Endothelial cell of umbilical vein (primary cell): ENCODE measurements around the gene RPL31. TPM values are rescaled to one million over a fixed set of nuclear protein-coding genes. Genes with fewer than 3 reads are reported as not detected.

Experiments
- BruUV-seq: library from RNA; stranded (reverse); fragments of 400-500 nt; replicated peaks from 2 replicates; lab custom pipeline; 2021; lab: Mats Ljungman, UMichigan
- CTCF ChIA-PET: fragments of 300-600, 350-600 bp; sonication (Branson Sonifier 250); formaldehyde crosslinking; loops from one replicate; lab custom pipeline; 2021; ENCODE audit warnings: antibody characterized with exemption, inconsistent platforms; lab: Charles Lee
- POLR2A ChIA-PET: fragments of 300-600, 350-600 bp; sonication (Branson Sonifier 250); formaldehyde crosslinking; loops from one replicate; lab custom pipeline; 2021; ENCODE audit warnings: antibody characterized with exemption, inconsistent platforms; lab: Charles Lee
- DNase-seq: peaks from one replicate; pipeline ENCODE4 v3.0.0-alpha.2; 2011; ENCODE audit warnings: low read depth, low spot score
- FAIRE-seq: peaks from 2 replicates; lab custom pipeline; 2011; peaks lifted over from hg19 to GRCh38; lab: Jason Lieb, UNC
- H2AFZ ChIP-seq: 2 replicates; pipeline ENCODE4 v1.6.0; 2012; ENCODE audit warnings: low read depth, low read length, control low read depth, inconsistent platforms
- H3K27ac ChIP-seq: 2 replicates; pipeline ENCODE4 v1.5.1; 2011; ENCODE audit warnings: low read depth, mild to moderate bottlenecking, control low read depth, low read length, moderate library complexity; ENCODE audit not compliant: insufficient read depth
- H3K27me3 ChIP-seq, 2 experiments: 2 replicates each; pipeline versions ENCODE4 v1.6.0 to v1.6.1; 2011; ENCODE audit warnings: low read length in 2 of 2, mixed read lengths in 1 of 2; ENCODE audit not compliant: control insufficient read depth in 2 of 2, insufficient read depth in 2 of 2
- H3K36me3 ChIP-seq, 2 experiments: 2 replicates in 1 of 2; 3 replicates in 1 of 2; pipeline ENCODE4 v1.5.1; 2011; ENCODE audit warnings: low read length in 2 of 2, mild to moderate bottlenecking in 1 of 2, moderate library complexity in 1 of 2; ENCODE audit not compliant: control insufficient read depth in 2 of 2, insufficient read depth in 2 of 2; ENCODE audit errors: extremely low read depth in 1 of 2
- H3K4me1 ChIP-seq: 3 replicates; pipeline ENCODE4 v1.5.1; 2011; ENCODE audit warnings: mild to moderate bottlenecking, low read length; ENCODE audit not compliant: control insufficient read depth, insufficient read depth; ENCODE audit errors: extremely low read depth
- H3K4me2 ChIP-seq: 2 replicates; pipeline ENCODE4 v1.6.1; 2011; ENCODE audit warnings: low read length, control low read depth, mixed read lengths; ENCODE audit not compliant: insufficient read depth
- H3K4me3 ChIP-seq, 3 experiments: fragments of 200-600 bp in 1 of 3; sonication (generic), shearing (Covaris generic) in 1 of 3; replicated peaks in 1 of 3; 2 replicates each; pipeline ENCODE4 v1.5.1; 2011 to 2016; ENCODE audit warnings: control low read depth in 3 of 3, low read length in 3 of 3, mild to moderate bottlenecking in 2 of 3, inconsistent platforms in 1 of 3, low read depth in 1 of 3, moderate library complexity in 1 of 3; ENCODE audit not compliant: insufficient read depth in 1 of 3
- H3K79me2 ChIP-seq: 2 replicates; pipeline ENCODE4 v1.6.0; 2012; ENCODE audit warnings: low read length, inconsistent platforms; ENCODE audit not compliant: control insufficient read depth, insufficient read depth
- H3K9ac ChIP-seq: replicated peaks from 2 replicates; pipeline ENCODE3; 2011; ENCODE audit warnings: low read length, control low read depth; ENCODE audit not compliant: insufficient read depth; ENCODE audit errors: extremely low read depth
- H3K9me1 ChIP-seq: replicated peaks from 3 replicates; pipeline ENCODE4 v1.6.0; 2011; ENCODE audit warnings: mild to moderate bottlenecking, low read length; ENCODE audit not compliant: control insufficient read depth, insufficient read depth; ENCODE audit errors: extremely low read depth
- H3K9me3 ChIP-seq: replicated peaks from 2 replicates; pipeline ENCODE4 v1.5.1; 2012; ENCODE audit warnings: low read length, inconsistent platforms; ENCODE audit not compliant: control insufficient read depth, insufficient read depth
- H4K20me1 ChIP-seq: replicated peaks from 2 replicates; pipeline ENCODE3; 2011; ENCODE audit warnings: mild to moderate bottlenecking, low read length; ENCODE audit not compliant: control insufficient read depth, insufficient read depth; ENCODE audit errors: extremely low read depth
- CTCF ChIP-seq, 2 donors: IDR thresholded peaks; 1 replicate in 1 of 2; 2 replicates in 1 of 2; pipeline ENCODE4 v1.5.1; 2011; ENCODE audit warnings: low read length in 2 of 2, mild to moderate bottlenecking in 2 of 2, moderate library complexity in 2 of 2, control low read depth in 1 of 2, inconsistent platforms in 1 of 2, low read depth in 1 of 2; ENCODE audit not compliant: insufficient read depth in 1 of 2; ENCODE audit errors: extremely low read depth in 1 of 2
- EZH2 ChIP-seq: IDR thresholded peaks from 2 replicates; pipeline ENCODE4 v1.6.1; 2012; ENCODE audit warnings: borderline replicate concordance, low read depth, mild to moderate bottlenecking, moderate library complexity, low read length, inconsistent platforms; ENCODE audit not compliant: severe bottlenecking
- FOS ChIP-seq: IDR thresholded peaks from 2 replicates; pipeline ENCODE4 v1.6.1; 2011; ENCODE audit warnings: mild to moderate bottlenecking, low read length, moderate library complexity, borderline replicate concordance; ENCODE audit not compliant: insufficient read depth
- GATA2 ChIP-seq: IDR thresholded peaks from 2 replicates; pipeline ENCODE4 v1.7.0; 2011; ENCODE audit warnings: low read depth, mild to moderate bottlenecking, moderate library complexity, mixed read lengths, low read length; ENCODE audit not compliant: insufficient read length, insufficient read depth
- JUN ChIP-seq: IDR thresholded peaks from 2 replicates; pipeline ENCODE4 v1.6.1; 2011; ENCODE audit warnings: borderline replicate concordance, low read depth; ENCODE audit not compliant: insufficient read length, insufficient read depth
- MAX ChIP-seq: IDR thresholded peaks from 2 replicates; pipeline ENCODE4 v1.6.1; 2011; ENCODE audit not compliant: insufficient read depth, insufficient read length
- MYC ChIP-seq: IDR thresholded peaks from one replicate; pipeline ENCODE4 v1.6.1; 2011; ENCODE audit warnings: mild to moderate bottlenecking, low read depth, low read length
- POLR2A ChIP-seq: IDR thresholded peaks from 2 replicates; pipeline ENCODE4 v1.6.1; 2012; ENCODE audit warnings: low read depth, mild to moderate bottlenecking, control low read depth, low read length
- POLR2AphosphoS5 ChIP-seq: IDR thresholded peaks from 2 replicates; pipeline ENCODE4 v1.6.1; 2012; ENCODE audit warnings: low read depth, mild to moderate bottlenecking, control low read depth, low read length, moderate library complexity; ENCODE audit not compliant: insufficient read depth
- dilution Hi-C: fragments of 300-500 bp; cut with MboI; formaldehyde crosslinking; loops from one replicate; pipeline ENCODE4 v1.15.0; 2019; ENCODE audit warnings: low sequenced_read_pairs; ENCODE audit not compliant: extremely low pct_ligation_motif_present
- intact Hi-C: fragments of 100-400 bp; cut with micrococcal nuclease; formaldehyde crosslinking; loops from one replicate; pipeline ENCODE4 v1.10.0; 2022
- polyA plus RNA-seq, 4 experiments: library from polyadenylated mRNA; depleted of rRNA in 3 of 4; stranded (reverse) in 3 of 4; unstranded in 1 of 4; fragments of >200 nt; gene quantifications; 2 replicates each; pipeline versions ENCODE4 v1.2.1 to v1.2.3, GENCODE V29; 2011 to 2012; ENCODE audit warnings: missing spikeins in 1 of 4
- total RNA-seq: library from RNA; stranded (reverse); gene quantifications from 2 replicates; pipeline ENCODE4 v1.2.3, GENCODE V29; 2021

Gene RPL31
- total and polyA plus RNA-seq, 2 donors (not counting 3 experiments of a cell fraction or from before 2014, with no cell fraction given), result 1,137 to 1,355 TPM

- H3K9ac ChIP-seq, result no peak overlapping the region
- dilution Hi-C loops (no loop called here), intact Hi-C loops (no loop called here)
- H3K4me2 ChIP-seq, result no peak overlapping the region
- H4K20me1 ChIP-seq, result no peaks in the 10 kb centered on the region
- CTCF ChIA-PET, result no interaction called here
- H3K36me3 ChIP-seq, result peaks cover 4 to 38% of the 10 kb centered on the region in 2 experiments
- H3K4me3 ChIP-seq, result no peak overlapping the region
- DNase-seq (no peak), FAIRE-seq (no peak)
- H3K27ac ChIP-seq, result no peak overlapping the region
- H3K79me2 ChIP-seq, result no peaks in the 10 kb centered on the region
- no peaks in the 10 kb centered on the region for H3K9me3 ChIP-seq
- no peak overlapping the region for H2AFZ ChIP-seq
- no peaks in the 10 kb centered on the region for H3K9me1 ChIP-seq
- peaks cover 11% of the 10 kb centered on the region for H3K4me1 ChIP-seq
- TF ChIP-seq JUN (no peak), MAX (no peak)
- H3K27me3 ChIP-seq, result no peaks in the 10 kb centered on the region
- no TSS peak for BruUV-seq
- POLR2A ChIA-PET, result no interaction called here
Observed at GRCh38 chr2:100974712-100975520, 27.2 kb upstream of the RPL31 start.

- no peak overlapping the region for H3K4me3 ChIP-seq
- ChIA-PET CTCF (no interaction called here), POLR2A (no interaction called here)
- no peak overlapping the region for H3K9ac ChIP-seq
- dilution Hi-C loops, result no loop called here
- no peaks in the 10 kb centered on the region for H3K9me3 ChIP-seq
- intact Hi-C loops, result no loop called here
- no peak overlapping the region for H2AFZ ChIP-seq
- no peak overlapping the region for H3K4me2 ChIP-seq
- H3K36me3 ChIP-seq, result peaks cover 4 to 35% of the 10 kb centered on the region in 2 experiments
- no TSS peak for BruUV-seq
- FAIRE-seq, result no peak
- H3K4me1 ChIP-seq, result peaks cover 11% of the 10 kb centered on the region
- H3K27me3 ChIP-seq, result no peaks in the 10 kb centered on the region
- H3K79me2 ChIP-seq, result no peaks in the 10 kb centered on the region
- no peaks in the 10 kb centered on the region for H3K9me1 ChIP-seq
- TF ChIP-seq CTCF (IDR thresholded peaks at IDR 0.05; ENCODE audit: extremely low read depth in 1 of 2, insufficient read depth in 1 of 2, low read depth in 1 of 2, low read length in 2 of 2) (no peak), POLR2AphosphoS5 (no peak), EZH2 (no peak), JUN (no peak), MYC (no peak), POLR2A (no peak), FOS (no peak), MAX (no peak), GATA2 (no peak)
- DNase-seq, result no peak
- H3K27ac ChIP-seq, result no peak overlapping the region
- no peaks in the 10 kb centered on the region for H4K20me1 ChIP-seq
Observed at GRCh38 chr2:100975521-100975785, 26.6 kb upstream of the RPL31 start.
